Astrocyte (in vitro differentiated cells and primary cell): Measurements from ENCODE around the gene POU3F2. TPM values are rescaled to one million over a fixed set of nuclear protein-coding genes. Genes with fewer than 3 reads are reported as not detected.

Experiments
- DNase-seq: peaks from one replicate; pipeline ENCODE4 v3.0.0-alpha.2; 2010; ENCODE audit warnings: low read depth
- FAIRE-seq: peaks from 2 replicates; lab custom pipeline; 2011; peaks lifted over from hg19 to GRCh38; lab: Jason Lieb, UNC
- H2AFZ ChIP-seq: 2 replicates; pipeline ENCODE4 v1.6.0; 2012; ENCODE audit warnings: low read depth, low read length, inconsistent platforms
- H3K27ac ChIP-seq: 2 replicates; pipeline ENCODE4 v1.5.1; 2011; ENCODE audit warnings: low read depth, low read length, inconsistent platforms
- H3K27me3 ChIP-seq: 2 replicates; pipeline ENCODE4 v1.6.0; 2011; ENCODE audit warnings: low read length, inconsistent platforms; ENCODE audit not compliant: insufficient read depth
- H3K36me3 ChIP-seq: 2 replicates; pipeline ENCODE4 v1.5.1; 2011; ENCODE audit warnings: low read length, inconsistent platforms; ENCODE audit not compliant: insufficient read depth
- H3K4me1 ChIP-seq: 2 replicates; pipeline ENCODE4 v1.5.1; 2011; ENCODE audit warnings: low read length, inconsistent platforms; ENCODE audit not compliant: insufficient read depth
- H3K4me2 ChIP-seq: 2 replicates; pipeline ENCODE4 v1.6.0; 2012; ENCODE audit warnings: low read length, inconsistent platforms
- H3K4me3 ChIP-seq: 2 replicates; pipeline ENCODE4 v1.5.1; 2011; ENCODE audit warnings: low read depth, mild to moderate bottlenecking, low read length, inconsistent platforms; ENCODE audit not compliant: insufficient read depth
- H3K79me2 ChIP-seq: 2 replicates; pipeline ENCODE4 v1.6.0; 2012; ENCODE audit warnings: mild to moderate bottlenecking, low read length, inconsistent platforms; ENCODE audit not compliant: insufficient read depth
- H3K9ac ChIP-seq: 2 replicates; pipeline ENCODE4 v1.6.0; 2012; ENCODE audit warnings: mild to moderate bottlenecking, low read length, inconsistent platforms
- H3K9me3 ChIP-seq: 2 replicates; pipeline ENCODE4 v1.5.1; 2012; ENCODE audit warnings: low read depth, mild to moderate bottlenecking, low read length, inconsistent platforms; ENCODE audit not compliant: insufficient read depth
- H4K20me1 ChIP-seq: 2 replicates; pipeline ENCODE4 v1.6.0; 2012; ENCODE audit warnings: low read length, inconsistent platforms; ENCODE audit not compliant: insufficient read depth
- H3K27ac Mint-ChIP-seq: one replicate; pipeline ENCODE4 v1.8.0; 2021; ENCODE audit warnings: mild to moderate bottlenecking, mixed read lengths; ENCODE audit not compliant: unreplicated experiment
- H3K27me3 Mint-ChIP-seq: one replicate; pipeline ENCODE4 v1.8.0; 2021; ENCODE audit warnings: low read depth, mixed read lengths; ENCODE audit not compliant: unreplicated experiment
- H3K36me3 Mint-ChIP-seq: one replicate; pipeline ENCODE4 v1.8.0; 2021; ENCODE audit warnings: low read depth, mixed read lengths; ENCODE audit not compliant: unreplicated experiment
- H3K4me1 Mint-ChIP-seq: one replicate; pipeline ENCODE4 v1.8.0; 2021; ENCODE audit warnings: low read depth, mixed read lengths; ENCODE audit not compliant: unreplicated experiment
- H3K4me3 Mint-ChIP-seq: one replicate; pipeline ENCODE4 v1.8.0; 2021; ENCODE audit warnings: mild to moderate bottlenecking, moderate library complexity, mixed read lengths; ENCODE audit not compliant: unreplicated experiment
- H3K9me3 Mint-ChIP-seq: one replicate; pipeline ENCODE4 v1.8.0; 2021; ENCODE audit warnings: mild to moderate bottlenecking, mixed read lengths; ENCODE audit not compliant: unreplicated experiment
- EZH2 ChIP-seq: IDR thresholded peaks from 2 replicates; pipeline ENCODE4 v1.6.1; 2012; ENCODE audit warnings: mild to moderate bottlenecking, low read length, inconsistent platforms; ENCODE audit not compliant: insufficient read depth
- total RNA-seq: library from RNA; stranded (reverse); gene quantifications from 2 replicates; pipeline ENCODE4 v1.2.1, GENCODE V29; 2021
- TF ChIP-seq, protein P1 (sequence below): IDR thresholded peaks from 2 replicates; pipeline ENCODE4 v1.5.1; 2011; ENCODE audit warnings: low read depth, mild to moderate bottlenecking, inconsistent platforms, low read length, moderate library complexity; ENCODE audit not compliant: insufficient read depth

POU3F2 gene
- total RNA-seq, 1 donor from 2014 or later, result 2.1 TPM

DNA sequence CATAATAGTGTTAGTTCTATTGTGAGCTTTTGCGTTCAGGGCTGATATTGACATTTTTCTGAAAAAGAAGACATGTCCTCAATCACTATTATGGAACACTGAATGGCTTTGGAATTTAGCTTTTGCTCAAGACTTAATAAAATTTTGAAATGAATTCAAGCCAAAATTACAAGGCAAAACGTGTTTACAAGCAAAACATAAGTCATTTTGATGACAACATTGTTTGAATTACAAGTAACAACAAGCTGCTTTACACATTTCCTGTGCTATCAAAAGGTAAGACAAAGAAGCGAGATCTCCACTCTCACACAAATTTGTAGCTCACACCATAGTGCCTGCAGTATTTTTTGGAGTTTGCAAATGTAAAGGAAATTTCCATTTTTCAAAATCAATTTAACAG is 37.4 kb downstream of the POU3F2 start:
- no peak overlapping the region for H3K4me3 ChIP-seq
- no peak overlapping the region for H3K9ac ChIP-seq
- no peaks in the 10 kb centered on the region for H3K79me2 ChIP-seq
- Mint-ChIP-seq H3K27ac (no peak overlapping the region), H3K4me1 (no peaks in the 10 kb centered on the region), H3K27me3 (no peaks in the 10 kb centered on the region), H3K4me3 (no peak overlapping the region), H3K9me3 (peaks cover 2% of the 10 kb centered on the region), H3K36me3 (peaks cover 7% of the 10 kb centered on the region)
- no peaks in the 10 kb centered on the region for H3K4me1 ChIP-seq
- H2AFZ ChIP-seq, result no peak overlapping the region
- no peak overlapping the region for H3K4me2 ChIP-seq
- no peaks in the 10 kb centered on the region for H3K9me3 ChIP-seq
- H4K20me1 ChIP-seq, result no peaks in the 10 kb centered on the region
- no peak overlapping the region for H3K27ac ChIP-seq
- TF ChIP-seq EZH2, result no peak
- TF ChIP-seq, protein P1, sequence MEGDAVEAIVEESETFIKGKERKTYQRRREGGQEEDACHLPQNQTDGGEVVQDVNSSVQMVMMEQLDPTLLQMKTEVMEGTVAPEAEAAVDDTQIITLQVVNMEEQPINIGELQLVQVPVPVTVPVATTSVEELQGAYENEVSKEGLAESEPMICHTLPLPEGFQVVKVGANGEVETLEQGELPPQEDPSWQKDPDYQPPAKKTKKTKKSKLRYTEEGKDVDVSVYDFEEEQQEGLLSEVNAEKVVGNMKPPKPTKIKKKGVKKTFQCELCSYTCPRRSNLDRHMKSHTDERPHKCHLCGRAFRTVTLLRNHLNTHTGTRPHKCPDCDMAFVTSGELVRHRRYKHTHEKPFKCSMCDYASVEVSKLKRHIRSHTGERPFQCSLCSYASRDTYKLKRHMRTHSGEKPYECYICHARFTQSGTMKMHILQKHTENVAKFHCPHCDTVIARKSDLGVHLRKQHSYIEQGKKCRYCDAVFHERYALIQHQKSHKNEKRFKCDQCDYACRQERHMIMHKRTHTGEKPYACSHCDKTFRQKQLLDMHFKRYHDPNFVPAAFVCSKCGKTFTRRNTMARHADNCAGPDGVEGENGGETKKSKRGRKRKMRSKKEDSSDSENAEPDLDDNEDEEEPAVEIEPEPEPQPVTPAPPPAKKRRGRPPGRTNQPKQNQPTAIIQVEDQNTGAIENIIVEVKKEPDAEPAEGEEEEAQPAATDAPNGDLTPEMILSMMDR, result no peak
- H3K36me3 ChIP-seq, result no peaks in the 10 kb centered on the region
- no peak for FAIRE-seq
- no peaks in the 10 kb centered on the region for H3K27me3 ChIP-seq
- DNase-seq, result no peak

DNA sequence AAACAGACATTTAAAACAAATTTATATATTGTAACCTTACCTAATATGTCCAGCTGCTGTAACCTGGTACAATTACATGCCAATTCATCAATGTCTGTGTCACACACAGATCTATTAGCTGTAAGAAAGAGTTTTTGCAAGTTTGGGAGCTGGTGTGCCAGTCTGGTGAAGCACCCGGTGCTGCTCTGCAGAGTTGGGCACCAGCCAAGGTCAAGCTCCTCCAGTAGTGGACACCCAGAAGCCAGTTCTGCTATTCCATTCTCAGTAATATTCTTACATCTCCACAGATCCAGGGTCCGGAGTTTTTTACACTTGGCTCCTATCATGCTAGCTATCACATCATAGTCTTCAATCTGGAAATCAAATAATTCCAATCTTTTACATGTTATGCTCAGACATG is 41.0 kb downstream of the POU3F2 start:
- H3K4me1 Mint-ChIP-seq, result no peaks in the 10 kb centered on the region
- Histone ChIP-seq H3K36me3 (no peaks in the 10 kb centered on the region), H3K27ac (no peak overlapping the region), H4K20me1 (no peaks in the 10 kb centered on the region), H3K9ac (no peak overlapping the region), H3K4me1 (no peaks in the 10 kb centered on the region), H3K27me3 (no peaks in the 10 kb centered on the region), H3K79me2 (no peaks in the 10 kb centered on the region), H3K9me3 (no peaks in the 10 kb centered on the region), H3K4me3 (no peak overlapping the region), H2AFZ (no peak overlapping the region), H3K4me2 (no peak overlapping the region)
- peaks cover 2% of the 10 kb centered on the region for H3K9me3 Mint-ChIP-seq
- H3K27ac Mint-ChIP-seq, result no peak overlapping the region
- no peak overlapping the region for H3K4me3 Mint-ChIP-seq
- FAIRE-seq (no peak), DNase-seq (no peak)
- H3K27me3 Mint-ChIP-seq, result no peaks in the 10 kb centered on the region
- TF ChIP-seq, protein P1, result no peak
- TF ChIP-seq EZH2, result no peak
- H3K36me3 Mint-ChIP-seq, result peaks cover 4% of the 10 kb centered on the region

DNA sequence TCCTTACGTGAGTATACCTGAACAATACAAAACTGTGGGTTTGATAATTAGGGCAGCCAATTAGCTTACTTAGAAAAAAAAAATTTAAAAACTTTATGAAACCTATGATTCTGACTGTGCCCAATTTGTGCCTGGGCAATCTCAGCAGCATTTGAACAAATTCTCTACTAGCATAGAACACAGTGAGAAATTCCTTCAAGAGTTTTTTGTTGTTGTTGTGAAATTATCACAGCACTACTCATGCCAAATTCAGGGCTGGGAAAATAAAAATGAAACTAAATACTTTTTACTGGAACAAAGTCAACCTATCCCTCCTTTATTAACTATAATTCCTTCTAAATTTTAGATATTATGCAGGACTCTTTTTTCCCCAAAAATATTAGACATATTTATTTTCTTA is 42.9 kb downstream of the POU3F2 start:
- FAIRE-seq (no peak), DNase-seq (no peak)
- H3K9me3 ChIP-seq, result no peaks in the 10 kb centered on the region
- H3K79me2 ChIP-seq, result no peaks in the 10 kb centered on the region
- TF ChIP-seq, protein P1, result no peak
- TF ChIP-seq EZH2, result no peak
- Mint-ChIP-seq H3K9me3 (no peaks in the 10 kb centered on the region), H3K27ac (no peak overlapping the region), H3K4me3 (no peak overlapping the region), H3K36me3 (no peaks in the 10 kb centered on the region), H3K27me3 (no peaks in the 10 kb centered on the region), H3K4me1 (peaks cover 2% of the 10 kb centered on the region)
- H3K4me2 ChIP-seq, result no peak overlapping the region
- no peak overlapping the region for H2AFZ ChIP-seq
- H4K20me1 ChIP-seq, result no peaks in the 10 kb centered on the region
- H3K9ac ChIP-seq, result no peak overlapping the region
- H3K4me3 ChIP-seq, result no peak overlapping the region
- no peaks in the 10 kb centered on the region for H3K4me1 ChIP-seq
- no peak overlapping the region for H3K27ac ChIP-seq
- no peaks in the 10 kb centered on the region for H3K36me3 ChIP-seq
- H3K27me3 ChIP-seq, result no peaks in the 10 kb centered on the region
